GM18867 (cell line): ENCODE measurements around the gene TRPC6.

Source experiments
- ATAC-seq: cut with Tn5 transposase; IDR thresholded peaks from one replicate; pipeline ENCODE4 v1.9.1; 2021; ENCODE audit warnings: mild to moderate bottlenecking, moderate library complexity; ENCODE audit not compliant: unreplicated experiment

TRPC6 gene

GRCh38 chr11:101583251-101584128 is at the start of gene TRPC6:
Gene TRPC6 (minus strand): TSS chr11:101584007. CDS start chr11:101583503, 504 bp downstream.
- no peak for ATAC-seq

- ATAC-seq: no peak
These were observed 36.2 kb upstream of the TRPC6 start for GRCh38 chr11:101620026-101620425.

- no peak for ATAC-seq
These were observed 34.9 kb upstream of the TRPC6 start for GRCh38 chr11:101618709-101619108.

DNA sequence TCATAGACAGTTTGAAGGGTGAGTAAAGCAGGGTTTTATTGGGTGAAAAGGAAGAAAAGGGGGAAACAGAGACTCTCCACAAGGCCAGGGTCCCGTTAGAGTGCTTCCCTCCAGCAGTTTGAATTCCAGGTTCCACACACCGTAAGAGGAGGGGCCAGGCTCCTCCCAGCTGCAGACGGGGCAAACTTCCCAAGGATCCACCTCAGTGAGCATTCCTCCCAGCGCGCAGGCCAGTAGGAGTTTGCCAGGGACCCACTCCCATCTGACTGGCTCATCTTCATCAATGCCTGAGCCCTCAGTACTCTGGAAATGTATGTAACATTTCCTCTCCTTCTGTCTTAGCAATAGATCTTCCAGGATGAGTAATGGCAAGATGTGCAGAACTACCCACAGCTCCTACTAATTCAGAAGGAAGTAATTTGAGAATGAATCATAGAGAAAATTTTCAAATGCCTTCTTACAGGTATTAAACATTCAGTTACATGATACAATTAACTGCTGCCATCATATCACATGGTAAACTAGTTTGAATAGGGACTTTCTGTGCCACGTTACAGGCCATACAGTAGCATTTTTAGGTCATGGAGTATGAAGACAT is 34.0 kb upstream of the TRPC6 start:
- ATAC-seq: no peak

DNA sequence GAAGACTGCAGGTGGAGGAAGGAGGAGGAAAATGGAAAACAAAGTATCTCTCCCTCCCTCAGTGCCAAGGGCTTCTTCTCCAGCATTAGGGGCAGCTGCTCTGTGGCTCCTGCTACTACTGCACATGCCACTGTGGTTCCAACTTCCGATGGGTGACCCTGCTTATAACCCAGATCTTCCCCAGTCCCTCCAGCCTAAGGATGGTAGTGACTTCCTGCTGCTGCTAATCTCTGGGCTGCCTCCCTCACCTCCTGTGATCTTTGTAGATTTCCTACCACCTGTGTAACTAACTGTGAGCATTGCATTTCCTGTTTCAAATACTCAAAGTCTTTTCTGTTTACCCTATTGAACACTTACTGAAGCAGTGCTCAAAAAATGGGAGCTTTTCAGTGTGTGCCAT is 28.7 kb upstream of the TRPC6 start:
- no peak for ATAC-seq

GRCh38 chr11:101600924-101601323 is 17.1 kb upstream of the TRPC6 start:
- ATAC-seq: no peak

GRCh38 chr11:101586965-101587364 is 3.2 kb upstream of the TRPC6 start:
- no peak for ATAC-seq

DNA sequence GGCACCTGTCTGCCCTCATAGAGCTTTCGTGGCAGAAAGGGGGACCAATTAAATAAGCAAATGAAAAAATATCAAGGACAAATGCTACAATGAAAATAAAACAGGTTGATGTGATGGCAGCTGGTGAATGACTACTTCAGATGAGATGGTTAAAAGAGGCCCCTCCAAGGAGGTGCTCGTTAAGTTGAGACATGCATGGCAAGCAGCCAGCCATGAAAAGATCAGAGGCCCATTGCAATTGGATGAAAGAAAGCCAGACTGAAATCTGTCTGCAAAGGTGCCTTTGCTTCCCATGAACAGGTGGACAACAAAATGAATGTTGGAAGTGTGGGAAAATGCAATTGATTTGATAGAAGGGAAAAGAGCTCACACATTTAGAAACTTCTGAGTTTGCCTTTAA is 848 bp upstream of the TRPC6 start:
- no peak for ATAC-seq

GRCh38 chr11:101584129-101584515 is 315 bp upstream of the TRPC6 start:
- no peak for ATAC-seq

- ATAC-seq: no peak
These were observed 887 bp downstream of the TRPC6 start for GRCh38 chr11:101582989-101583250.

GRCh38 chr11:101582236-101582988 is 1.4 kb downstream of the TRPC6 start:
- ATAC-seq: no peak

DNA sequence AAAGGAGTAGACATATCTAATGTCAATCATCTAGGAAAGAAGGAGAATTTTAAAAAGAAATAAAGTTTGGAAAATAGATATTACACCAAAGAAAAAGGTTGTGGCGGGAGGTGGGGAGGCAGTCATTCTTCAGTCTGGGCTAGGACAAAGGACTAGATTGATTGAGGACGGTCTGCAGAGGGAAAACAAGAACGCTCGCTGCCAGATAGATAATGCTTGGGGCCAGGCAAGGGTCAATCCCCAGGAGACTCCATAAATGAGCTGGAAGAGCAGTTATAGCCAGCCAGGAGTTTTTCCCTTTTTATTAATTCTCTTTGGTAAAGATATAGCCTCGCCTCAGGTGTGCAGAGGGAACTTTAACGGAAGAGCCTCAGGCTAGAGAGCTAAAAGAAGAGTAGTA is 6.3 kb downstream of the TRPC6 start:
- no peak for ATAC-seq

DNA sequence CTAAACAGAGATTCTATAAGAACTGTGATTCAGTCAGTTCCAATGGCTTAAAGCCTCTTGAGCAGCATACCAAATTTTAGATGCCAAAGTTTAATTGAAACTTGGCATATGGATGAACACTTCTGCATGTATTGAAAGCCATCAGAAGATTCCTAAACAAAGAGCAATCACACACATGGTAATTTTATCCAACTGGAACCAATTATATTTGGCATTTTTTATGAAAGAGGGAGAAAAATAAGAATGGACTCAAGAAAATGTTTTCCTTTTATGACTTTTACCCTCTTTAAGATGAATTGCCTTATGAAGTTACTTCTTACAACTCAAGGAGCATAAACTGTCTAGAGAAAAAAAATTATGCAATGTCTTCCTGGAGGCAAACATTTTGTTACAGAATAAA is 7.4 kb downstream of the TRPC6 start:
- no peak for ATAC-seq

GRCh38 chr11:101574886-101575285 is 8.9 kb downstream of the TRPC6 start:
- ATAC-seq: no peak

- ATAC-seq: no peak
These were observed 16.7 kb downstream of the TRPC6 start for GRCh38 chr11:101567071-101567470.

DNA sequence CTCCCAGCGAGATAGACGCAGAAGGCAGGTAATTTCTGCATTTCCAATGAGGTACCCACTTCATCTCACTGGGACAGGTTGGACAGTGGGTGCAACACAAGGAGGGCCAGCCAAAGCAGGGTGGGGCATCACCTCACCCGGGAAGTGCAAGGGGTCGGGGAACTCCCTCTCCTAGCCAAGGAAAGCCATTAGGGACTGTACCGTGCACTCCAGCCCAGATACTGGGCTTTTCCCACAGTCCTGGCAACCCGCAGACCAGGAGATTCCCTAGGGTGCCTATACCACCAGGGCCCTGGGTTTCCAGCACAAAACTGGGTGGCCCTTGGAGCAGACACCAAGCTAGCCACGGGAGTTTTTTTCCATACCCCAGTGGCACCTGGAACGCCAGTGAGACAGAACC is 17.2 kb downstream of the TRPC6 start:
- ATAC-seq: no peak

DNA sequence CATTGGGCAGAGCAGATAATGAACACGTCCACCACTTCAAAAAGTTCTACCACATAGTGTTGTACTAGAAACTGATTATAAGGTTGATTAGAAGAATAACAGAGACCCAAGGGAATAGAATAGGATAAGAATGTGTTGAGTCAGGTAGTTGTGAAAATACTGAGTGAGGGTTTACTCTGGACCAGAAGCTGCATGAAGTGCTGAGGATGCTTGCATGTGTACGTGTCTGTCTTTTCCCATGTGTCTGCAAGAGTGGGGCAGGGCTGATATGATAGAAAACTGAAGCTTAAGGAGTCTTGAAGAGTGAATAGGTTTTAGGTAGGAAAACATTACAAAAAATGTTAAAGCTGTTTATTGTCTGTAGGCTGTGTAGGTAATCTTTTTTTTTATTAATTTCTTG is 20.6 kb downstream of the TRPC6 start:
- ATAC-seq: no peak

GRCh38 chr11:101555366-101555765 is 28.4 kb downstream of the TRPC6 start:
- ATAC-seq: no peak

DNA sequence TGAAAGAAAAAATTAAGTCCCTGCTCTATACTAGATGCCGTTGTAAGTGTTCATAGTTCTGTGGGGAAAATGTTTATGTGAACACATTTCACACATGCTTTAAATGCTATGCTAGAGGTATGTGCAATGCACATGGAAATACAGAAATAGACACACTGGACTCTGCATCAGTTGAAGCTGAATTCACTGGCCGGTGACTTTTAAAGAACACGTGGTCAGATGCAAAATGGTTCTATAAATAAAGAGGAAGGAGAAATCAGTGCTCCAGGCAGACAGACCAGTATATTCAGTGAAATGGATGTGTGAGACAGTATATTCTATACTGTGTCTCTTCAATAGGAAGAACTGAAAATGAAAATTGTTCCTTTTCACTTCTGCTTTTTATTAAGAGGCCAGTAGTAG is 29.9 kb downstream of the TRPC6 start:
- ATAC-seq: peak; percentile 98

- ATAC-seq: no peak
These were observed 30.9 kb downstream of the TRPC6 start for GRCh38 chr11:101552888-101553287.

- ATAC-seq: no peak
These were observed 55.3 kb downstream of the TRPC6 start for GRCh38 chr11:101528541-101528940.

DNA sequence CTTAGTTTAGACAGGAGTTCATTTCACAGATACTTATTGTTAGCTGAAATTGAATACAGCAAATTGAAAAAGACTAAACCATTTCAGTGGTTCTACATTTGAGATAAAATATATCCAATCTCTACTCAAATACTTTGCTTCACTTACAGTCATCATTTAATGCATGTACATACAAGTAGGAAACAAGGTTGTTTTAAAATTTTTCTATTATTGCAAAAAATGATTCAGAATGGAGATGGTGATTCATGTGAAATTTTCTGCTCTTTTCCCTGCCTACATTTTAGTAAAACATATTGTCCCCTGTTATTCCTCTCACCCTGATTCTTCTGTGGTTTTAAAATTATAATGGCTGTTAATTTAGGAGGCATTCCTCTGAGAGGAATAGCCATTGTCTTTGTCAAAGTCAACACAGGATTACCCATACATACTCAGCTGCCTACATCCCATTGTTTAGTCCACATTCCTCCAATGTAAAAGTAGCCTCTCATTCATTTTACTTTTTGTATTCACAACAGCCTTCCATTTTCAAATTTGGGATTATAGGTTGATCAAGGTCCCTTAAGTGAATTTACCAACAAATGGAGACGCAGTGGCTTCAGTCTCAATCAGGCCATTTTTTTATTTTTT is 60.1 kb downstream of the TRPC6 start:
- ATAC-seq: no peak
